GM18502 (cell line): ENCODE results near the gene EDN2.

Experiments
- ATAC-seq: cut with Tn5 transposase; IDR thresholded peaks from one replicate; pipeline ENCODE4 v1.9.1; 2021; ENCODE audit warnings: mild to moderate bottlenecking; ENCODE audit not compliant: unreplicated experiment, poor library complexity

Gene EDN2

DNA sequence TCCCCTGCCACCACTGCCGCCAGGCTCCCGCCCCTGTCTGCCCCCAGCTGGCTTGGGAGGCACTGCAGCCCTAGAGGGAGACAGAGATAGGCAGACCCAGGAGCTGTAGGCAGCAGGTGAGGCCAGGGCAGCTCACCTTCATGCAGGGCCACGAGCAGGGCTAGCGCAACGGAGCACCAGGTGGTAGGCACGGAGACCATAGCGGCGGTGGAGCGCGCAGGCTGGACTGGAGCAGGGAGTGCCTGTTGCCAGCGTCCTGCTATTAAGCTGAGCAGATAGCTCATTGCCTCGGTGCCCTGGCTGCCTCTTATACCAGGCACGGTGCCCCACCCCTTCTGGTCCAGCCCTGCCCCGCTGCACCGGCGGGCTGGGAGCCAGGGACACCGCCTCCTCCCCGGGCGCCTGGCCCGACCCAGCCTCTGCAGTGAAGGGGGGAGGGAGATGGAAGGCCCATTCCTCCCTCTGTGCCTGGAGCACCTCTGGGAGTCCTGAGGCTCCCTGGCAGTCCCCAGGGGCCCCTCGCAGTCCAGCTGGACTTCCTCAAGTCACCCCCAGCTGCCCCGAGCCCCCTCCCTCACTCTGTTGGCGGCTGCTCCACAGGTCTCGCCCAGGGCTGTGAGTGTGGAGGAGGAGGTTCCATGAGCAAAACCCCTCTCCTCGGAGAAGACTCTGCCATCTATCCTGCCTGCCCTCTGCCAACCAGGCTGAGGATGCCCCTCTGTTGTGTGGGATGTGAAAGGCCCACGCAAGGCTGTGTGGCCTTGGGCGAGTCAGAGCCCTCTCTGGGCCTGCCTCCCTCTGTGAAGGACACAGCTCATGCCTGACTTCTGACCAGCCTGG, at the start of gene EDN2:
Gene EDN2, minus strand, starts transcription at position 282 of the 840 bp plus-strand sequence. Its CDS starts 82 bp downstream, at position 200.
- ATAC-seq = no peak

DNA sequence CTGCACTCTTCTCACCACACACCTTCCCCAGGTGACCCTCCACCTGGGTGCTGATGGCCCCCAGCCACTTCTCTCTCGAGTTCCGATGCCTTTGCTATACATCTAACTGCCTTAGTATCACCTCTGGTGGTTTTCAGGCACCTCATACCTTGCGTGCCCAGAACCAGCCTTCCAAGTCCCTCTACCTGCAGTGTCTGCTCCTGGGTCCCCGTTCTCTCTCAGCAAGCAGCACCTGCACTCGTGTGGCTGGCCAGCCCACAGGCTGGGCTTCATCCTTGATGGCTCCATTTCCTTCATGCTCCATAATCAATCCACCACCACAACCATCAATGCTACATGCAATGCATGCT, 49.2 kb upstream of the EDN2 start:
- no peak for ATAC-seq

- no peak for ATAC-seq
Measured at GRCh38 chr1:41533016-41533730, 48.7 kb upstream of the EDN2 start.

- no peak for ATAC-seq
Measured at GRCh38 chr1:41532206-41532975, 47.9 kb upstream of the EDN2 start.

DNA sequence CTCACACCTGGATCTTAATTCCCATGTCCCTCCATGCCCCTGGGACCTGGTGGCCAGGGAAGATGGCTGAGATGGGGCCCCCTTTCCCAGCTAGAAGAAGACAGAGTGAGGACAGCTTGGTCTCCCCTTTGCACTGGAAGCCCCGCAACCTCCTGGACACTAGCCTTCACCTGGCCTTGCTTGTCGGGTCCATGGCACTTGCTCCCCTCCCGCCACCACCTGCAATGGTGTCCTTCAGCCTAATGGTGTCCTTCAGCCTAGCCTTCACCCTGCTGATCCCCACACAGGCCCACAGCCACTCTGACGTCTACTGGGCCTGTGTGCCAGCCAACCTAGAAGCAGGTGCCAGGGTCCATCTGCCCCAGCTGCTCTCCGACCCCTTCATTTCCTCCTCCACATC, 45.9 kb upstream of the EDN2 start:
- ATAC-seq = no peak

- ATAC-seq = no peak
Measured at GRCh38 chr1:41529621-41530395, 45.3 kb upstream of the EDN2 start.

DNA sequence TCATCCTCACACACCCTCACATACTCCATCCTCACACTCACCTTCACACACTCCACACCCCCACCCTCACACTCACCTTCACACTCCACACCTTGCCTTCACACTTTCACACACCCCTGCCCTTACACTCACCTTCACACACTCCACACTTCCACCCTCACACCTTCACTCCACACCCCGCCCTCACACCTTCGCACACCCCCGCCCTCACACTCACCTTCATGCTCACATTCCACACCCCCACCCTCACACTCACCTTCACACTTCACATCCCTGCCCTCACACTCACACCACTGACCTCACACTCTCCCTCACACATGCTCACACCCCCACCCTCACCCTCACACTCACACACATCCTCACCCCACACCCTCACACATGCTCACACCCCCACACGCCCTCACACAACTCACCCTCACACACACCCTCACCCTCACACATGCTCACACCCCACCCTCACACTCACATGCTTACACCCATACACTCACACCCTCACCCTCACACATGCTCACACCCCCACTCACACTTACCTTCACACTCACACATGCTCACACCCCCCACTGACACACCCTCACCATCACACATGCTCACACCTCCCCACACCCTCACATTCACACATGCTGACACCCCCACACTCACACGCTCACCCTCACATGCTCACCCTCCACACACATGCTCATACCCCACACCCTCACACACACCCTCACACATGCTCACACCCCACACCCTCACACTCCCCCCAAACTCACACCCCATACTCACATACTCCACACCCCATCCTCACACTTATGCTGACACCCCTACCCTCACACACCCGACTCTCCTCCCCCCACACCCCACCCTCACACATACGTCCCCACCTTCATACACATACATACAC, 44.5 kb upstream of the EDN2 start:
- no peak for ATAC-seq

DNA sequence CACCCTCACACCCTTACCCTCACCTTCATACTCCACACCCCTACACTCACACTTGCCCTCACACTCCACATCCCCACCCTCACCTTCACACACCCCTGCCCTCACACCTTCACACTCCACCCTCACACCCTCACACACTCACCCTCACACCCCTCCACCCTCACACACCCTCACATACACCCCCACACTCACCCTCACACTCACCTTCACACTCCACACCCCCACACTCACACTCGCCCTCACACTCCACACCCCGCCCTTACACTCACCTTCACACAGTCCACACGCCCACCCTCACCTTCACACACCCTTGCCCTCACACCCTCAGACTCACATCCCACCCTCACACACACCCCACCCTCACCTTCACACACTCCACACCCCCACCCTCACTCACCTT, 43.6 kb upstream of the EDN2 start:
- no peak for ATAC-seq

DNA sequence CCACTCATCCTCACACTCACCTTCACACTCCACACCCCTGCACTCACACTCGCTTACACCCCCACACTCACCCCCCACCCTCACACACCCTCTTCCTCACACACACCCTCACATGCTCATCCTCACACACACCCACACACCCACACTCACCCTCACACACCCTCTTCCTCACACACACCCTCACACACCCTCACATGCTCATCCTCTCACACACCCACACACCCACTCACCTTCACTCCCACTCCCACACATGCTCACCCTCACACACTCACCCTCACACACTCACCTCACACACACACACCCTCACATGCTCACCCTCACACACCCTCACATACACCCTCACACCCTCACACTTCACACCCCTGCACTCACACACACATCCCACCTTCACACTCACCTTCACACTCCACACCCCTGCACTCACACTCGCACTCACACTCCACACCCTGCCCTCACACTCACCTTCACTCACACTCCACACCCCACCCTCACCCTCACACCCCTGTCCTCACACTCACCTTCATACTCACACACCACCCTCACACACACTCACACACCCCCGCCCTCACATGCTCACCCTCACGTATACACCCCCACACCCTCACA, 42.6 kb upstream of the EDN2 start:
- no peak for ATAC-seq

DNA sequence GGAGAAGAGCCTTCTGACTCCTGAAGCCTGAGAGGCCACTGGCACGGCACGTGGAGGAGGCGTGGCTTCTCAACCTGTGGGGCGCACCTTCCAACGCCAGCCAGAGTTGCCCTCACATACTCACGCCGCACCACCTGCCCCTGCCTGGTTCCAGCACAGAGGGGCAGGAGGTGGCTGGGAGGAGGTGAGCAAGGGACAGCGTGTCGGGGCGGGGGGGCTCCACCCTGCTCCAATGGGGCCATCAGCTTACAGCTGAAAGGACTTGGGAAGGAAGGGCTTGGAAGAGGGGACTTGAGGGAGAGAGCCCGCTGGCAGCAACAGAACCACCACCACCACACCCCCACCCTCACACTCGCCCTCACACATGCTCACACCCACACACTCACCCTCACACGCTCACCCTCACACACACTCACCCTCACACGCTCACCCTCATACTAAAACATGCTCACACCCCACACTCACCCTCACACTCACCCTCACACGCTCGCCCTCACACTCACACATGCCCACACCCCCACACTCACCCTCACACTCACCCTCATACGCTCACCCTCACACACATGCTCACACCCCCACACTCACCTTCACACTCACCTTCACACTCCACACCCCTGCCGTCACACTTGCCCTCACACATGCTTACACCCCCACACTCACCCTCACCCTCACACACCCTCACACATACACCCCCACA, 41.6 kb upstream of the EDN2 start:
- no peak for ATAC-seq

DNA sequence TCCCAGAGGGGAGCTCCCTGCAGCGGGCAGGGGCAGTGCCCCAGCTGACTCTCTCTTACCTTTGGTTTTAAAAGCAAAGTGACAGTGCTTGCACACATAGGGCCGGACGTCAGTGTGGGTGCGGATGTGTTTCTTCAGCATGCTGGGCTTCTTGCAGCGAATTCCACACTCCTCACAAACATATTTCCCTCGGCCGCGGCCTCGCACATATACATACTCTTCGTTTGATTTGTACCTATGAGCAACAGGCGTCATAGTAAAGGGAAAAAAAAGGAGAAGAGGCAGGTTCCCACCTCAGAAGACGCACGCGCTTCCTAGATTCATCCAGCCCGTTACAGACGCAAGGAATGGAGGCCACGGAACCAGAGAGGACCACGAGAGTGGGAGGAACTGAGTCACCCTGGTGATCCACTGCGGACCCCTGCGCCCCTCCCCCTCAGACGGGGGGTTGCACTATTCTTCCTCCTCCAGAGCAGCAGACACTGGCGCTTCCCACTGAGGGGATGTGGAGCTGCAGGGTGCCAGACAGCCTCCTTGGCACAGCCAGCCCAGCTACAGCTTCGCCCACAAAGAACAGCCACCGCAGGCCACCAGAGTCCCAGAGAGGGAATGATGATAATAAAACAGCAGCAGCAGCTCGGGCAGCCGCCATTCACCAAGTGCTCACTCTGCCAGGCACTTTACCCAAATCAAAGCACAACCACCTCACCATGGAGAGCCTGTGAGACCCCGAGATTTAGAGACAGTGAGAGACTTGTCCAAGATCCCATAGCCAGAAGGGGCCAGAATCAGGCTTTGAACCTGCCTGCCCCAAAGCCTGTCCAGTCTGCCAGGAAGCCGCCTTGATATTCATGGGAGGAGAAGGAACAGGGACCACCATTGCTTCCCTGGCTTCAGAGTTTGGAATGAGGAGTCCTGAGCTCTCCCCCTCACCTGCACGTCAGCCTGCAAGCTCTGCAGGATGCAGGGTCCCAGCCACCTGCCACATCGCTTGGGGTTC, 40.5 kb upstream of the EDN2 start:
- no peak for ATAC-seq

GRCh38 chr1:41523949-41524675, 39.6 kb upstream of the EDN2 start:
- no peak for ATAC-seq

GRCh38 chr1:41523071-41523470, 38.6 kb upstream of the EDN2 start:
- ATAC-seq = no peak

- ATAC-seq = no peak
Measured at GRCh38 chr1:41521766-41522165, 37.3 kb upstream of the EDN2 start.

DNA sequence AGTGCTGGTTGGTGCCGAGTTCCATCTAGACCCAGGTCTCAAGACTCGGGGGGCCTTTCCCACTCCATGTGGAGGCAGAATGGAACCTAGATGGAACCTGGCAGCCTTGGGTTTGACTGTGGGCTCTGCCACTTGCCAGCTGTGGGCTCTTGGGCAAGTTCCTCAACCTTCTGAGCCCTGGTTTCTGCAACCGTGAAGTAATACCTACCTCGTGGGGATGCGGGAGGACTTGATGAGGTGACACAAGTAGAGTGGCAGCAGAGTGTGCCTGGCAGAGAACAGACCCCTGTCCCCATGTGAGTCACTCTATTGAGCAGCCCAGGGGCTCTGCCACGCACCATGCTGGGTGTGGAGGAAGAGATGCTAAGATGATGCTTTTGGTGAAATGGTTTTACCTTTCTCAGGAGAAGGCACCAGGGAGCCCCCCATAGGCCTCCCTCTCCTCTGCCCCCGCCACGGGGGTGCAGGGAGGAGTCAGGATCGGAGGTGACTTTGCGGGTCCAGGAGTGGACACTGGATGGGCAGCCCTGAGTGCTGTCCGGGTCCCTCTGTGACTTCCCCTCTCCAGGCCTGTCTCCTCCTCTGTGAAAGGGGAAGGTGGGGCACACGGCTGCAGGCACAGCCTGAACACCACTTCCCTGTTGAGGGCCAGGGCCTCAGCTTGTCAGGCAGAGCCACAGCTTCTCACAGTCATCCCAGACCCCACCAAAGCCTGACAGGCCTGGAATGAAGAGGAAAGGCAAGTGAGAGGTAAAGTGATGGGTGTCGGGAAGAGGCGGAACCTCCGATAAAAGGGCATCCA, 36.7 kb upstream of the EDN2 start:
- no peak for ATAC-seq

- ATAC-seq = no peak
Measured at GRCh38 chr1:41519667-41520066, 35.2 kb upstream of the EDN2 start.
